ENCODE measurements around the gene LRMDA.

DNA sequence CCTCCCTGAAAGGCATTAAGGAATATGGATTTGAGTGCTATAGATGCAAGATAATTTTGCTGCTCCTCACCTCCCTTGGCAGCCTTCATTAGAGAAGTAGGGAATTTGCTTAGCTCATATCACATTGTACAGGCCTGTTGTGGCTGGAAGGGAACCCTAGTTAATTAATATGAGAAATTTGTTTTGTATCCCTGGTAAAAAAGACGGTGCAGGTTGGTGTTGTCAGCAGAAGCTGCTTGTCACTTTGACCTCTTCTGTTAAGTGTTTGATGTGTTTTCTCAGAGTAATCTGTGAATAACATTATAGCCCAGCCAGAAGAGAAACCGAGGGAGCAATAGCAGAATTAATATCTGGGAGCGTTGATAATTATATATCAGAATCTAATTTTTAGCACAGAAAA, 278.4 kb downstream of the LRMDA start:
- TF ChIP-seq, protein P1, sequence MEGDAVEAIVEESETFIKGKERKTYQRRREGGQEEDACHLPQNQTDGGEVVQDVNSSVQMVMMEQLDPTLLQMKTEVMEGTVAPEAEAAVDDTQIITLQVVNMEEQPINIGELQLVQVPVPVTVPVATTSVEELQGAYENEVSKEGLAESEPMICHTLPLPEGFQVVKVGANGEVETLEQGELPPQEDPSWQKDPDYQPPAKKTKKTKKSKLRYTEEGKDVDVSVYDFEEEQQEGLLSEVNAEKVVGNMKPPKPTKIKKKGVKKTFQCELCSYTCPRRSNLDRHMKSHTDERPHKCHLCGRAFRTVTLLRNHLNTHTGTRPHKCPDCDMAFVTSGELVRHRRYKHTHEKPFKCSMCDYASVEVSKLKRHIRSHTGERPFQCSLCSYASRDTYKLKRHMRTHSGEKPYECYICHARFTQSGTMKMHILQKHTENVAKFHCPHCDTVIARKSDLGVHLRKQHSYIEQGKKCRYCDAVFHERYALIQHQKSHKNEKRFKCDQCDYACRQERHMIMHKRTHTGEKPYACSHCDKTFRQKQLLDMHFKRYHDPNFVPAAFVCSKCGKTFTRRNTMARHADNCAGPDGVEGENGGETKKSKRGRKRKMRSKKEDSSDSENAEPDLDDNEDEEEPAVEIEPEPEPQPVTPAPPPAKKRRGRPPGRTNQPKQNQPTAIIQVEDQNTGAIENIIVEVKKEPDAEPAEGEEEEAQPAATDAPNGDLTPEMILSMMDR (IDR thresholded peaks at IDR 0.05; ENCODE audit: insufficient read depth, low read length, poor library complexity, severe bottlenecking): no peak
- no peak for TF ChIP-seq EZH2phosphoT487 (conservative IDR thresholded peaks at IDR 0.05; ENCODE audit: low read length)

Measured in SU-DHL-6 (cell line).